NCI-H526 treated with DMSO at 0.1 percent for 48 hours (cell line): ENCODE data around the gene RNASE7.
"Not testable (repeated sequence)": the region's sequence is repeated elsewhere in the genome, so short reads cannot be mapped to it uniquely, and the experiment has no call there.

Experiments used
- DNase-seq: peaks from one replicate; lab custom pipeline; 2025; lab: John Stamatoyannopoulos, UW

The RNASE7 gene, protein sequence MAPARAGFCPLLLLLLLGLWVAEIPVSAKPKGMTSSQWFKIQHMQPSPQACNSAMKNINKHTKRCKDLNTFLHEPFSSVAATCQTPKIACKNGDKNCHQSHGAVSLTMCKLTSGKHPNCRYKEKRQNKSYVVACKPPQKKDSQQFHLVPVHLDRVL

DNA sequence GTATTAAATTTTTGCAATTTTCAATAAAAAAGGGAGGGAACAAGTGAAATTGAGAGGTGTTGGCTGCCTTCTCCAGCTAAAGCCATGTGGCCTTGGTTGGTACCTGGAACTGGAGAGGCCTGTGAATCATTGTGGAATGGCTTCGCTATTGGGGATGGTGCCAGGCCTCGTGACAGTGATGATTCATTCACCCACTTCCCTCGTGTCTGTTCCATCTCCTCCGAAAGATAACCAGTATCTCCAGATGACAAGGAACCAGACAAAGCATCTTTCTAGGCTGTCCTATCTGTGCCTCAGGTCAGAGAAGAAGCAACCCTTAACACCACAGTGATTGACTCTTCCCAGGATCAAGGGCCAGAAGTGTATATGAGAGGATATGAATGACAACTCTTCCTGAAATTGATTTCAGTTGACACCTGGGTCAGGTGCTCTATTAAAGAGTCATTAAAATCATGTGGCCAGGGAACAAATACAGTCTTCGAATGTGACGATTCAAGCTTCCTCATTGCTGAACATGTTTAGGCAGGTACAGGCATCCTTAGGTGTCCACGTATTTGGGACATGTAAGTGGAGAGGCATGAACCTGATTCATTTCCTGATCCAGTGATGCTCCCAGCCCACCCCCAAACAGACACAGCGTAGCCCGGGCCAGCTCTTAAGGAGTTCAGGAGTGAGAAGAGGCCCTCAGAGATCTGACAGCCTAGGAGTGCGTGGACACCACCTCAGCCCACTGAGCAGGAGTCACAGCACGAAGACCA is at the start of gene RNASE7:
Gene RNASE7, plus strand, starts transcription at position 687 of the 758 bp plus-strand sequence. CDS start 631 bp downstream, outside the sequence.
- DNase-seq, result no peak

DNA sequence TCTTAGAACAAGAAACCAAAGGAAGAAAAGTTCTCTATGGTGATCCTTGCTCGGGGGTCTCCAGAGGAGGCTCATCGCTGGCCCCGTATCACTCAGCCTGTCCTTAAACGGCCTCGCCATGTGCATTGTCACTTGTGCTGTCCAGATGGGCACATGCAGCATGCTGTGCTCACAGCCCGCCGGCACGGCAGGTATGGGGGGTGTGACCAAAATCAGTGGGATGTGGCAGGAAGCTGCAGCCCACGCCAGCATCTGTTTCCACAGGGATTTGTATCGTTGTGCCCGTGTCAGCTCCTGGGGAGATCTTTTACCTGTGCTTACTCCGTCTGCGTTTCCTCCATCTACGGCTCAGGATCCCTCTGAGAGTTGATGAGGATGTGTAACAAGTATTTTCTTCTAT is 45.6 kb upstream of the RNASE7 start:
- no peak for DNase-seq

DNA sequence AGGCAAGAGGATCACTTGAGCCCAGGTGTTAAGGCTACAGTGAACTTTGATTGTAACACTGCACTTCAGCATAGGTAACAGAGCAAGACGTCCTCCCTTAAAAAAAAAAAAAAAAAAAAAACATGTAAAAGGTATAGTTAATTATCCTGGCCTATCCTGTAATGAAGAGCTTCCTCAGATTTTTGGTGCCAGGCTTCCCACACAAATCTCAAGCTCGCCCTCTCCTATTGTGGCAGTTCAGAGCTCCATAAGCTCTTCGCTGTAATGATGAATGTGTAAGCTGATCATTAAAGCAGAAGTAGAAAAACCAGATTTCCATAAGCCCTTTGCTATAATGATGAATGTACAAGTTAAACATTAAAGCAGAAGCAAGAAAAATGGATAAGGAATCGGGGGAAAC is 45.0 kb upstream of the RNASE7 start:
- no peak for DNase-seq

GRCh38 chr14:20997564-20997963 is 44.6 kb upstream of the RNASE7 start:
- no peak for DNase-seq

GRCh38 chr14:20998139-20998538 is 44.0 kb upstream of the RNASE7 start:
- DNase-seq, result no peak

DNA sequence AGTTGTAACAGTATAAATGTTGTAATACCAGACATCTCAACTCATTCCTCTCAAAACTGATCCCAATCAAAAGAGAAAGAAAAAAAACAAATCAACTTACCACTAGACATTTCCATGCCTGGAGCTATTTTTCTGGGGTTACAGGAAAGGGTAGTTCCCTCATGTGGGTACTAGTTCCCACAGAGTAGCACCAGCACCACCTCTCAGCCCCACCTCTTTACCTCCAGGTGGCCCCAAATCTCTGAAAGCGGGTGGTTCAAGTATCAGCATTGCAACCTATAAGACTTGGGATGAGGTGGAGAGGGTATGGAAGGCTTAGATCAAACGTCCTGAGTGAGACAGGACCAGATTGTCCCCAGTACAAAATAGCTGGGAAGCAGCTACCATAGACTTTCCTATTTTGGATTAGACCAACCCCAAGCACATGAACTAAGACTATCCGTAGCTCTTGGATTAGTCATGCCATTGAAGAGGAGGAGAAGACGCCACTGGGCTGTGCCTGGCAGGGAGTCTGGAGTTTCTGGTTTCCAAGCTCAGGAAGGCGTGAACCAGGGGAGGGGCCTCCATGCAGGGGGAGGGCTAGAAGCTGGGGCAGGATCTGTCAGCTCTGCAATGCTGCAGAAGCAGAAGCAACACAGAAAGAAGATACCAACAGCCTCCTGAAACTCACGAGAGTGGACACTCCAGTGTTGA is 43.3 kb upstream of the RNASE7 start, which contains the start of gene SLC39A2:
Gene SLC39A2, plus strand, starts transcription at position 620 of the 693 bp plus-strand sequence. CDS start 154 bp downstream, outside the sequence.
- DNase-seq, result no peak

DNA sequence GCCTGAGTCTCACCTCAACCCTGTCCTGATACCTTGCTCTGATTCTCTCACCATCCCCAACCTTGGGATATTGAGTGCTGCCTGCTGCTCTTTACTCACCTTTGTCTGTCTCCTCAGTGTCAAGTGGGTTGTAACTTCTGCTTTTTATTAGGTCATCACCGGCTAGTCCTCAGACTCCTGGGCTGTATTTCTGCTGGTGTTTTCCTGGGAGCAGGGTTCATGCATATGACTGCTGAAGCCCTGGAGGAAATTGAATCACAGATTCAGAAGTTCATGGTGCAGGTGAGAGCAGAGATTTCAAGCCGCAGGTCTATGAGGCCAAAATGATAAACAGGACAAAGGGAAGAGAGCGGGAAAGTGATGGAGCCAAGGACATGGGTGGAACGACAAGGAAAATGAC is 42.6 kb upstream of the RNASE7 start:
- no peak for DNase-seq

GRCh38 chr14:21001218-21001617 is 40.9 kb upstream of the RNASE7 start:
- no peak for DNase-seq

GRCh38 chr14:21003788-21004346 is 38.3 kb upstream of the RNASE7 start:
- DNase-seq, result no peak

DNA sequence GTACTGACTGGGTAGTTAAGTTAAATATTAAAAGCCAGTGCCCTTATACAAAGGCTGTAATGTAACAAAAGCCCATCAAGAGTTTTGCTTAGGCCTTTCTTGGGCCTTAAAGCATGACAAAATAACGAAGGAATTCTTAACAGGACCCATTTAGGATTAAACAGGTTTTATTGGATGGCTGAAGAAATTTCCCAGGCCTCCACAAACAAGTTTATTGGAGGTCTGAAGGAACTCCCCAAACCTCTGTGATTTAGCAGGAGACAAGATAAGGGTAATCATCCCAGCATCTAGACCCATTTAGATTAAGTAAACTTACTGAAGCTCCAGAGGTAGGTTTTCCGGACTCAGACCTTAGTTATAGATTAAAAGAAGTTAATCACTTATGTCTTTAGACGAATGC is 32.4 kb upstream of the RNASE7 start:
- not testable (repeated sequence) for DNase-seq

DNA sequence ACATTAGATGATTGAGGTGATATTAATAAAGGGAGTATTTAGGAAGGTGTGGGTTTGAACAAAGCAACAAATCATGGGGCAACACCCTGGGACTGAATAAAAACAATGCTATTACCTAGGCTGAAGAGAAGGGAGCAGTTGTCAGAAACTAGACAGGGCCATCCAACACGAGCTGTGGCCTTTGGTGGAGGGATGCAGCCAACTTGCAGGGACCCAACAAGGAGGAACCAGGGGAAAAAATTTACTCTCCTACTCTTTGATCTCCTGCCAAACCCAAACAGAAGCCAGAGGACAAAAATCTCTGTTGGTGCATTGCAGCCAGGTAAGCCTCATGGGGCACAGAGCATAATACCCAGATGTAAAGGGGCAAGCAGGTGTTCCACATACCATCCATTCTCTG is 31.0 kb upstream of the RNASE7 start:
- no peak for DNase-seq

GRCh38 chr14:21014761-21015190 is 27.4 kb upstream of the RNASE7 start:
- peak; percentile 57 for DNase-seq

GRCh38 chr14:21015312-21015711 is 26.9 kb upstream of the RNASE7 start:
- DNase-seq, result no peak

- no peak for DNase-seq
Measured at GRCh38 chr14:21016413-21017190, 25.6 kb upstream of the RNASE7 start.

- DNase-seq, result no peak
Measured at GRCh38 chr14:21017528-21018245, 24.5 kb upstream of the RNASE7 start.

DNA sequence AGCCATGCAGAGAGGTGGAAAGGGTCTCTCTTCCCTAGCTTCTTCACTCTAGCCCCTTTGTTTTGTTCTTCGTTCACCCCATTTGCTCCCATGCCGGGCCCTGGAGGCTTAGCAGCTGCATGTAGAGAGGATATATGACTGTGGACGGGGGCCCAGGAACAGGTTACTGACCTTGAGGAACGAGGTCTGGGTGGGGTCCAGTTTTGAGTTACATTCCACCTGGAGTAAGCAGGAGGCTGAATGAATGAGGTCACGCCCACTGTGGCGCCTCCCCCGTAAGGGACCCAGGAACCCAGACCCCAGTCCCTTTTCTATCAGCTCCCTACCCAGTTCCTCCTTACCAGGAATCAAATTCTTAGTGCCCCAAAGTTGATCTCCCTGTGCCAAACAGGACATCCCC is 23.9 kb upstream of the RNASE7 start:
- no peak for DNase-seq

- no peak for DNase-seq
Measured at GRCh38 chr14:21018781-21019180, 23.4 kb upstream of the RNASE7 start.

- DNase-seq, result no peak
Measured at GRCh38 chr14:21019366-21019765, 22.8 kb upstream of the RNASE7 start.

DNA sequence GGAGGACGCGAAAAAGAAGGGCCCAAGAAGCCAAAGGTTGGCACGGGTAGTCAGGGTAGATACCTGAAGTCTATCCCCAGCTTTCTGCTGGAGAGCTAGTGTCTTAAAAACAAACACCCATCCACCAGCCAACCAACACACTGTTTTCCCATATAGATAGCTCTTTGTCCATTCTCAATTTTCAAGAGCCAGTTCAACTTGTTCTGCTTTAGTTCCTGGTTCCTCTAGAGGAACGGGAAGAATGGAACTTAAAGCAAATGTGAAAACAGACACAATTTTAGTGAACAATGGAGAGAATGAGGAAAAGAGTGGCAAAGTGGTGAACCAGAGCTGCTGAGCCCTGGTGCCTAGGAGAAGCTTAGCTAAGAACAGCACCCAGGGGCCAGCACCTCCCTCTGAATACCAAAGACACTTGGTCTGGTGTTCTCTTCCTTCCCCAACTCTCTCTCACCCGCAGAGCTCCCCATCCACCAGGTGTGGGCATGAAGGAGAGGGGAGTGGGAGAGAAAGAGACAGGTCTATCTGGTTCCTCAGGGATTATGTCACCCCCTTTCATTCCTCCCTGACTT is 21.1 kb upstream of the RNASE7 start:
- DNase-seq, result no peak

DNA sequence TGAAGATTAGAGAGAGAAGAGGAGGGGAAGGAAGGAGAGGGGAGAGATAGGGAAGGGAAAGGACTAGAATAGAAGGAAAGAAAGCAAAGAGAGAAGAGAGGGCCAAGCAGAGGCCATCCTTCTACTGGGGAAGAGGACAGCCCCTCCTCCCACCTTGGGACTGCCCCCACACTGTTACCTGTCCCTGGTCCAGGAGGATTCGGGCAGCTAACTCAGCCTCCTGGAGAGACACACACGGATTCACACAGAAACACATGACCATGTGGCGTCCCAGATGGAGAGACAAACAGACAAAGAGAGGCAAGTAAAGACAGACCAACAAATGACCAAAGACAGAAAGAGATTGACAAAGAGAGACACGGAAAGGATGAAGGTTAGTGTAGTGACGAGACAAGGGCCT is 19.5 kb upstream of the RNASE7 start:
- DNase-seq, result no peak

- DNase-seq, result no peak
Measured at GRCh38 chr14:21023174-21023573, 19.0 kb upstream of the RNASE7 start.
